Glutamatergic neuron (in vitro differentiated cells): ENCODE data around the gene CST11. TPM values are rescaled to one million over a fixed set of nuclear protein-coding genes. Genes with fewer than 3 reads are reported as not detected.

Experiments used
- DNase-seq: peaks from one replicate; pipeline ENCODE4 v3.0.0; 2022
- H3K27ac Mint-ChIP-seq: one replicate; pipeline ENCODE4 v1.8.0; 2020; ENCODE audit warnings: mild to moderate bottlenecking, mixed read lengths, inconsistent platforms; ENCODE audit not compliant: unreplicated experiment
- H3K27me3 Mint-ChIP-seq: one replicate; pipeline ENCODE4 v1.8.0; 2020; ENCODE audit warnings: mild to moderate bottlenecking, moderate library complexity, mixed read lengths, inconsistent platforms; ENCODE audit not compliant: unreplicated experiment
- H3K36me3 Mint-ChIP-seq: one replicate; pipeline ENCODE4 v1.8.0; 2020; ENCODE audit warnings: mild to moderate bottlenecking, mixed read lengths, inconsistent platforms; ENCODE audit not compliant: unreplicated experiment
- H3K4me1 Mint-ChIP-seq: one replicate; pipeline ENCODE4 v1.8.0; 2020; ENCODE audit warnings: mild to moderate bottlenecking, low read depth, mixed read lengths, inconsistent platforms; ENCODE audit not compliant: unreplicated experiment
- H3K4me3 Mint-ChIP-seq: one replicate; pipeline ENCODE4 v1.8.0; 2020; ENCODE audit warnings: mild to moderate bottlenecking, mixed read lengths, inconsistent platforms; ENCODE audit not compliant: unreplicated experiment
- H3K9me3 Mint-ChIP-seq: one replicate; pipeline ENCODE4 v1.8.0; 2020; ENCODE audit warnings: mild to moderate bottlenecking, moderate library complexity, mixed read lengths, inconsistent platforms; ENCODE audit not compliant: unreplicated experiment
- CTCF ChIP-seq: fragments of 200-600 bp; sonication (generic); IDR thresholded peaks from one replicate; pipeline ENCODE4 v1.5.0; 2021; ENCODE audit not compliant: partially characterized antibody, unreplicated experiment
- total RNA-seq: library from RNA; stranded (reverse); fragmentation: NEBNext Ultra II Directional; extraction: Animal tissue kit (Norgen Biotek cat#: 25700); gene quantifications from one replicate; pipeline ENCODE4 v1.2.1, GENCODE V29; 2021; ENCODE audit not compliant: unreplicated experiment

The CST11 gene
- total RNA-seq, 1 donor from 2014 or later, result not detected

GRCh38 chr20:23490817-23491216, 38.1 kb upstream of the CST11 start, which contains the start of gene CST8:
TSS of gene CST8 (plus strand) at chr20:23491117. CDS start at chr20:23491668, 551 bp downstream.
- Mint-ChIP-seq H3K36me3 (no peaks in the 10 kb centered on the region), H3K4me1 (no peaks in the 10 kb centered on the region), H3K27me3 (peaks cover 1% of the 10 kb centered on the region), H3K9me3 (no peaks in the 10 kb centered on the region), H3K4me3 (no peak within 1 kb of the TSS), H3K27ac (no peak within 1 kb of the TSS)
- DNase-seq, result no peak
- no peak for TF ChIP-seq CTCF

- Mint-ChIP-seq H3K36me3 (no peaks in the 10 kb centered on the region), H3K27ac (no peak overlapping the region), H3K9me3 (no peaks in the 10 kb centered on the region), H3K4me1 (no peaks in the 10 kb centered on the region), H3K4me3 (no peak overlapping the region), H3K27me3 (peaks cover 1% of the 10 kb centered on the region)
- TF ChIP-seq CTCF, result no peak
- no peak for DNase-seq
Measured at GRCh38 chr20:23488996-23489395, 36.3 kb upstream of the CST11 start.

- no peak for TF ChIP-seq CTCF
- DNase-seq, result no peak
- no peak overlapping the region for H3K4me3 Mint-ChIP-seq
- no peaks in the 10 kb centered on the region for H3K36me3 Mint-ChIP-seq
- H3K27me3 Mint-ChIP-seq, result peaks cover 1% of the 10 kb centered on the region
- no peak overlapping the region for H3K27ac Mint-ChIP-seq
- H3K4me1 Mint-ChIP-seq, result no peaks in the 10 kb centered on the region
- no peaks in the 10 kb centered on the region for H3K9me3 Mint-ChIP-seq
Measured at GRCh38 chr20:23488470-23488869, 35.8 kb upstream of the CST11 start.

- Mint-ChIP-seq H3K27me3 (peaks cover 1% of the 10 kb centered on the region), H3K36me3 (peaks cover 5% of the 10 kb centered on the region), H3K4me3 (no peak overlapping the region), H3K27ac (no peak overlapping the region), H3K9me3 (peaks cover 2% of the 10 kb centered on the region), H3K4me1 (no peaks in the 10 kb centered on the region)
- no peak for DNase-seq
- no peak for TF ChIP-seq CTCF
Measured at GRCh38 chr20:23484081-23484480, 31.4 kb upstream of the CST11 start.

GRCh38 chr20:23482138-23482537, 29.5 kb upstream of the CST11 start:
- Mint-ChIP-seq H3K27ac (no peak overlapping the region), H3K9me3 (peaks cover 4% of the 10 kb centered on the region)
- no peak for DNase-seq

More at GRCh38 chr20:23482138-23482537, 29.5 kb upstream of the CST11 start:
- no peak for TF ChIP-seq CTCF
- Mint-ChIP-seq H3K4me1 (no peaks in the 10 kb centered on the region), H3K4me3 (no peak overlapping the region), H3K36me3 (peaks cover 5% of the 10 kb centered on the region), H3K27me3 (no peaks in the 10 kb centered on the region)
